OCI-LY1 (cell line): Measurements from ENCODE around the gene SLMAP.

Experiments
- H2AFZ ChIP-seq: fragments of 200-600 bp; sonication (generic), shearing (Covaris generic); 2 replicates; pipeline ENCODE4 v1.6.0; 2014; ENCODE audit warnings: antibody characterized with exemption, mild to moderate bottlenecking, low read length
- H3F3A ChIP-seq: fragments of 200-600 bp; sonication (generic), shearing (Covaris generic); 2 replicates; pipeline ENCODE4 v1.6.0; 2014; ENCODE audit warnings: mild to moderate bottlenecking, antibody characterized with exemption, low read length, moderate library complexity; ENCODE audit not compliant: insufficient read depth
- H3K27ac ChIP-seq: fragments of 200-600 bp; sonication (generic); 2 replicates; pipeline ENCODE4 v1.5.1; 2014; ENCODE audit warnings: low read length, mixed run types, mild to moderate bottlenecking, low read depth; ENCODE audit not compliant: poor library complexity, severe bottlenecking
- H3K27me3 ChIP-seq: fragments of 200-600 bp; sonication (generic); 2 replicates; pipeline ENCODE4 v1.6.0; 2014; ENCODE audit warnings: antibody characterized with exemption, mild to moderate bottlenecking, low read length, moderate library complexity; ENCODE audit not compliant: insufficient read depth
- H3K36me3 ChIP-seq: fragments of 200-600 bp; sonication (generic); 2 replicates; pipeline ENCODE4 v1.6.1; 2014; ENCODE audit warnings: mild to moderate bottlenecking, antibody characterized with exemption, low read length, moderate library complexity, mixed read lengths; ENCODE audit not compliant: insufficient read depth
- H3K4me1 ChIP-seq: fragments of 200-600 bp; sonication (generic); 2 replicates; pipeline ENCODE4 v1.5.1; 2014; ENCODE audit warnings: mild to moderate bottlenecking, low read length, moderate library complexity; ENCODE audit not compliant: insufficient read depth, severe bottlenecking
- H3K4me2 ChIP-seq: fragments of 200-600 bp; sonication (generic), shearing (Covaris generic); 2 replicates; pipeline ENCODE4 v1.6.1; 2014; ENCODE audit warnings: low read length
- H3K4me3 ChIP-seq: fragments of 200-600 bp; sonication (generic); 2 replicates; pipeline ENCODE4 v1.5.1; 2014; ENCODE audit warnings: low read length, low read depth, mild to moderate bottlenecking, mixed read lengths; ENCODE audit not compliant: poor library complexity, severe bottlenecking
- H3K79me2 ChIP-seq: fragments of 200-600 bp; shearing (Covaris generic); 2 replicates; pipeline ENCODE4 v1.6.1; 2016; ENCODE audit warnings: mixed run types, low read length, mixed read lengths; ENCODE audit not compliant: insufficient read depth
- H3K9ac ChIP-seq: fragments of 200-600 bp; sonication (generic), shearing (Covaris generic); 2 replicates; pipeline ENCODE4 v1.6.1; 2014; ENCODE audit warnings: mild to moderate bottlenecking, low read length, mixed read lengths
- H3K9me2 ChIP-seq: fragments of 200-600 bp; sonication (generic), shearing (Covaris generic); 2 replicates; pipeline ENCODE4 v1.6.1; 2014; ENCODE audit warnings: low read depth, mild to moderate bottlenecking, low read length, mixed read lengths
- H3K9me3 ChIP-seq: fragments of 200-600 bp; shearing (Covaris generic); 2 replicates; pipeline ENCODE4 v1.6.1; 2014; ENCODE audit warnings: low read length, mixed read lengths
- H4K20me1 ChIP-seq: fragments of 200-600 bp; sonication (generic), shearing (Covaris generic); 2 replicates; pipeline ENCODE4 v1.6.0; 2016; ENCODE audit warnings: mild to moderate bottlenecking, low read length; ENCODE audit not compliant: insufficient read depth
- CTCF ChIP-seq: fragments of 200-600 bp; sonication (generic), shearing (Covaris generic); IDR thresholded peaks from 2 replicates; pipeline ENCODE4 v1.5.1; 2017; ENCODE audit warnings: mild to moderate bottlenecking, antibody characterized with exemption, low read length, moderate library complexity, mixed read lengths
- EZH2 ChIP-seq: fragments of 200-600 bp; sonication (generic), shearing (Covaris generic); IDR thresholded peaks from 2 replicates; pipeline ENCODE4 v1.8.0; 2017; ENCODE audit warnings: borderline replicate concordance, mixed run types, mild to moderate bottlenecking, antibody characterized with exemption, low read length, moderate library complexity, mixed read lengths

Gene SLMAP

GRCh38 chr3:57942872-57943283 is 186.8 kb downstream of the SLMAP start:
- H3K36me3 ChIP-seq = no peaks in the 10 kb centered on the region
- no peaks in the 10 kb centered on the region for H3F3A ChIP-seq
- no peaks in the 10 kb centered on the region for H3K79me2 ChIP-seq
- no peak overlapping the region for H2AFZ ChIP-seq
- H3K27ac ChIP-seq = no peak overlapping the region
- no peaks in the 10 kb centered on the region for H3K4me1 ChIP-seq
- no peaks in the 10 kb centered on the region for H3K27me3 ChIP-seq
- H3K9me3 ChIP-seq = no peaks in the 10 kb centered on the region
- TF ChIP-seq CTCF (no peak), EZH2 (no peak)
- H3K4me3 ChIP-seq = no peak overlapping the region
- no peak overlapping the region for H3K4me2 ChIP-seq
- H4K20me1 ChIP-seq = no peaks in the 10 kb centered on the region
- H3K9ac ChIP-seq = no peak overlapping the region
- no peaks in the 10 kb centered on the region for H3K9me2 ChIP-seq

- no peaks in the 10 kb centered on the region for H3F3A ChIP-seq
- H3K4me3 ChIP-seq = no peak overlapping the region
- H3K4me2 ChIP-seq = no peak overlapping the region
- H3K36me3 ChIP-seq = no peaks in the 10 kb centered on the region
- H3K4me1 ChIP-seq = no peaks in the 10 kb centered on the region
- no peaks in the 10 kb centered on the region for H3K9me3 ChIP-seq
- H3K27ac ChIP-seq = no peak overlapping the region
- H3K9me2 ChIP-seq = no peaks in the 10 kb centered on the region
- H3K79me2 ChIP-seq = no peaks in the 10 kb centered on the region
- H4K20me1 ChIP-seq = no peaks in the 10 kb centered on the region
- no peak overlapping the region for H3K9ac ChIP-seq
- no peak overlapping the region for H2AFZ ChIP-seq
- no peaks in the 10 kb centered on the region for H3K27me3 ChIP-seq
- TF ChIP-seq CTCF = no peak
- TF ChIP-seq EZH2 = no peak
These were observed 187.7 kb downstream of the SLMAP start for GRCh38 chr3:57943525-57944495.

GRCh38 chr3:57946970-57947381 is 190.9 kb downstream of the SLMAP start:
- Histone ChIP-seq H4K20me1 (no peaks in the 10 kb centered on the region), H3K79me2 (no peaks in the 10 kb centered on the region), H3K4me1 (no peaks in the 10 kb centered on the region), H3K4me3 (no peak overlapping the region), H3K9me2 (no peaks in the 10 kb centered on the region), H3K27ac (no peak overlapping the region), H3K27me3 (no peaks in the 10 kb centered on the region), H2AFZ (no peak overlapping the region), H3F3A (no peaks in the 10 kb centered on the region), H3K4me2 (no peak overlapping the region), H3K9me3 (no peaks in the 10 kb centered on the region), H3K36me3 (no peaks in the 10 kb centered on the region), H3K9ac (no peak overlapping the region)
- TF ChIP-seq EZH2 = no peak
- TF ChIP-seq CTCF = no peak
